Right kidney (tissue), 1 donor: ENCODE data around the gene KLHL12.
"Not testable (repeated sequence)": the region's sequence is repeated elsewhere in the genome, so short reads cannot be mapped to it uniquely, and the experiment has no call there.

Experiments
- DNase-seq: peaks from one replicate; pipeline ENCODE4 v3.0.0-alpha.2; 2016

Gene KLHL12

DNA sequence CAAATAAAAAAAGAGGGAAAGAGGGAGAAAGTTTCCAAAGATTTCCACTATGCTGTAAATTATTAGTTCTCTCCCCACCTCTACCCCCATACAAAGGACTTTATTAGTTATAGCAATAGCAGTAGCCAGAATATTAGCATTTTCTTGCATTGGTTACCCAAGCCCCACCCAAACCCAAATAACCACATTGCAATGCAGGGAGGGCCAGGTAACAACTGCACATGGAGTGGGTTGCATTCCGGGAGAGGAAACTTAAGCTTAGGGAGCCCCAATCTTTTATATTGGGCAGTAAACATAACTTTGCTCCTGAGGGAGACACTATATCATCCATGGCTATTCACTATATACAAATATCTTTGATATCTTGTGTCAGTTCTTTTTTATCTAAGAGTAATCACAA, 25.1 kb upstream of the KLHL12 start:
- DNase-seq, result no peak

DNA sequence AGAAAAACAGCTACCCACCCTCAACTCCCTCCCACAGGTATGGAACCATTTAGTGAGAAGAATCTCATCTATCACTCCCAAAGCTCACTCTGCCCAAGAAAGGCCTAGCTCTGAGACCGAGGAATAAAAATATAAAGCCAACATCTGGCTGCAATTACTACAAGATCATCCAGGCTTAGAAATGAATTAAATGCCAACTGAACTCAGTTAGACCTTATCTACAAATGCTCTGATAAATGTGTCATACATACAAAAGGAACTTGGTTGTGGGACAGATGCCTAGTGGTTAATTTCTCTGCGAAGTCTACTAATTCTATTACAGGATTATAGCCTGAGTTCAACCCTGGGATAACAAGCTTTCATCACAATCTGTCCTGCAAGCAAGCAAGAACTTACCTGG, 24.4 kb upstream of the KLHL12 start:
- no peak for DNase-seq

DNA sequence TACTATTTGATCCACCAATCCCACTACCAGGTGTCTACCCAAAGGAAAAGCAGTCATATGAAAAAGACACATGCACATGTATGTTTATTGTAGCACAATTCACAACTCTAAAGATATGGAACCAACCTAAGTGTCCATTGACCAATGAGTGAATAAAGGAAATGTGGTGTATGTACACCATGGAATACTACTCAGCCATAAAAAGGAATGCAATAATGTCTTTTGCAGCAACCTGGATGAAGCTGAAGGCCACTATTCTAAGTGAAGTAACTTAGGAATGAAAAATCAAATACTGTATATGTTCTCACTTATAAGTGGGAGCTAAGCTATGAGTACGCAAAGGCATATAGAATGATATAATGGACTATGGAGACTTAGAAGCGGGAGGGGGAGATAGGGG, 18.4 kb upstream of the KLHL12 start:
- no peak for DNase-seq

GRCh38 chr1:202944438-202944921, 17.4 kb upstream of the KLHL12 start:
- no peak for DNase-seq

DNA sequence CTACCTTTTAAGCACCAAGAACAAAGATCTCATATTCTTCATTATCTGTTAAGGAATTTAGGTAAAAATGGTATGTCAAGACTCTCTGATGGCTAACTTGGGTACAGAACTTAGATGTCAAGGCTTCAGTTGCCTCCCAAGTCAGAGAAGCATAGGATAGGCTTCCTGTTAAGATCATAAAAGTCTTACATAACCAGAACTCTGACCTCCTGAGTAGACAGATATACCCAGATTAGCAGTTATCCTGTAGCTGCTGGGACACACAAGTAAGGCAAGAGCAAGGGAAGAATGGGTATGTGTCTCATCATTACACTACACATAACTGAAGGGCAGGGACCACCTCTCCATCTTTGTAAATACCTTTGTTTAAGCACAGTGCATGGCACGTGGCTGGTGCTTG, 15.4 kb upstream of the KLHL12 start:
- DNase-seq, result no peak

DNA sequence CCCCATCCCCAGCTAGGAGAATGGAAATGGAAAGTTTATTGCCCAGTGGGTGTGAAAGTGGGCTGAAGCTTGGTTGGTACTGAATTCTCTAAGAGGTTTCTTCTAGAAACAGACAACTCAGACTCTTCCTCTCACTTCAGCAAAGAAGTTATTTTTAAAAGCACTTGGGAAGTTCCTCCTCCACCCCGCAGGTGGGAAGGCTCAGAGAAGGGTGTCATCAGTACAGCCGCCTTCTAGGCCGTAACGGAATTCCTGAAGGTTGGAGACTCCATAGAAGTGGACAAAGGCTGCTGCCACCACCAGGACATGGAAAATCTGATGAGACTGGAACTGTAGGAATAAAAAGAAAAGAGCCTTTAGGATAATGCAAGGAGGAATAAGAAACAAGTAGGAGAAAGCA, 14.3 kb upstream of the KLHL12 start:
- DNase-seq, result no peak

DNA sequence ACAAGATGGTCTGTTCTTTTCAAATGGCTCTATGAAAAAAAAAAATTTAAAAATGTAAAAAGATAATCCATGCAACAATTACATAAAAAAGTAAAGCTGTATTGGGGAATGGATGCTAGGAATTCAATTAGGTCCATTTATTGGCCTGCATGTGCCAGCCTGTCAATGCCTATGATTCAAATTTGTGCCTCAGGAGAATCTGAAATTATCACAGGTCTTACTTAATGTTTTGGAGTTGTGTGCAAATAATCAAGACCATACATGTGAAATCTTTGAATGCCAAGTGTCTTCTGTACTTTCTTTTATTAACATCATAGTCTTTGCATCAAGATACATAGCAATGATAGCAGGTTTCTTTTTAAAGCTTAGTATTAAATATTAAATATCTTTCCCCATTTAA, 13.5 kb upstream of the KLHL12 start:
- DNase-seq, result no peak

- no peak for DNase-seq
Measured at GRCh38 chr1:202938287-202938925, 11.4 kb upstream of the KLHL12 start.

GRCh38 chr1:202936409-202936808, 9.4 kb upstream of the KLHL12 start:
- not testable (repeated sequence) for DNase-seq

GRCh38 chr1:202935844-202936243, 8.8 kb upstream of the KLHL12 start:
- DNase-seq, result no peak

DNA sequence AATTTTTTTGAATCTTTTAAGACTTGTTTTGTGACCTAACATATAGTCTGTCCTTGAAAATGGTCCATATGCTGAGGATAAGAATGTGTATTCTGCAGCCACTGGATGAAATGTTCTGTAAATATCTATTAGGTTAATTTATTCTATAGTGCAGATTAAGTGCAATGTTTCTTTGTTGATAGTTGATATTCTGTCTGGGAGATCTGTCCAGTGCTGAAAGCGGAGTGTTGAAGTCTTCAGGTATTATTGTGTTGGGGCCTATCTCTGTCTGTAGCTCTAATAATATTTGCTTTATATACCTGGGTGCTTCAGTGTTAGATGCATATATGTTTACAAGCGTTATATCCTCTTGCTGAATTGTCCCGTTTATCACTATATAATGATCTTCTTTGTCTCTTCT, 7.7 kb upstream of the KLHL12 start:
- DNase-seq, result no peak

DNA sequence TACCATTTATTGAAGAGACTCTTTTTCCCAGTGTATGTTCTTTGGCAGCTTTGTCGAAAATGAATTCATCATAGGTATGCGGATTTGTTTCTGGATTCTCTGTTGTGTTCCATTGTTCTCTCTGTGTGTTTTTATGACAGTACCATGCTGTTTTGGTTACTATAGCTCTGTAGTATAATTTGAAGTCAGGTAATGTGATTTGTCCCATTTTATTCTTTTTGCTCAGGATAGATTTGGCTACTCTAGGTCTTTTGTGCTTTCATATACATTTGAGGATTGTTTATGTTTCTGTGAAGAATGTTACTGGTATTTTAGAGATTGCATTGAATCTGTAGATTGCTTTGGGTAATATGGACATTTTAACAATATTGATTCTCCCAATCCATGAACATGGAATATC, 5.4 kb upstream of the KLHL12 start:
- no peak for DNase-seq

GRCh38 chr1:202923533-202923932, 3.5 kb downstream of the KLHL12 start:
- DNase-seq, result no peak

DNA sequence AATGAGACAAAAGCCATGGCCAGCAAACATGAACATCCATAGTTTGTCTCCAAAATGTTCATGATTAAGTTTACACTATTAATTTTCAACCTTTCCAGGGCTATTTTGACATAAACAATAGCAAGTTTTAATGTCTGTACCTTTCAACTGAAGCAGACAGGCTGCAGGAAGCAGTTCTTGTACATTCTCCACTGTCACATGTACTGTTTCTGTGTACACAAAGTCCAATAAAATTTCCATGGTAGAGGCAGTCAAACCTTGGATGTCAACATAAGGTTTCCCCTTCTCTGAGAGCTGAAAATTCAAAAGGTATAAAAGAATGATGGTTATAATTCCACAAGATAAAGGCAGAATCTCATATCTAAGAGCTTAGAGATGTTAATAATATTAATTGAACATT, 7.4 kb downstream of the KLHL12 start:
- DNase-seq, result no peak

DNA sequence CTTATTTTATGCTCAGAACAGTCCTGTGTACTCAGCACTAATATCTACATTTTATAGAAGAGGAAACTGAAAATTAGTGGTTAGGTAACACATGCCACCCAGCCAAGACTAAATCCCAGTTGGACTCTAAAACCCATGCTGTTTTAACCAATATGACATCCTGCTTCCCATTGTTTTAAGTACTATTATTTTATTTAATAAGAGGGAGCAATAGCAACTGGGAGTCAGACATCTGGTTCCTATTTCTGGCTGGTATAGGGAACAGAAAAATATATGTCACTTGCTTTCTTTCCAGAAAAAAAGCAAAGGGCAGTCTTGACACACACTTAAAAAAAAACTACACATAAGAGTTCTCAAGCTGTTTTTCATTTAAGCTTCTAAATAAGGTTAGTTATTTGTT, 11.9 kb downstream of the KLHL12 start:
- DNase-seq, result no peak

- not testable (repeated sequence) for DNase-seq
Measured at GRCh38 chr1:202912476-202912875, 14.6 kb downstream of the KLHL12 start.

GRCh38 chr1:202909494-202909893, 17.5 kb downstream of the KLHL12 start:
- DNase-seq, result no peak

DNA sequence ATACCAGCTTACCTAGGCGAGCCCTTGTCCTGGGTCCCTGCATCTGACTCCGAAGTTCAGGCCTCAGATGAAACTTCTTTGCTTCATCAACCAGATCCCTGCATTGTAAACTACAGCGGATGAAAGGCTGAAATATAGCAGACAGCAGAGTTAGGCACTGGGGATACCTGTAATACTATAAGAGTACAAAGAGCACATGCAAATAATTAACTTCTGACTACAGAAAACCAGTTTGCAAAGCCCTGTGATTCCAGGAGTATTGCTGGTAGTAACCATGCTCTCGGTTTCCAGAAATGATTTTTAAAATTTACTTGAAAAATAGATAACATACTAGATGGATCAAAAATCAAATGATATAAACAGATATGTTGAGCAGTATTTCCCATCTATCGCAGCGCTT, 18.0 kb downstream of the KLHL12 start:
- DNase-seq, result no peak

GRCh38 chr1:202905331-202905730, 21.7 kb downstream of the KLHL12 start:
- DNase-seq, result no peak

DNA sequence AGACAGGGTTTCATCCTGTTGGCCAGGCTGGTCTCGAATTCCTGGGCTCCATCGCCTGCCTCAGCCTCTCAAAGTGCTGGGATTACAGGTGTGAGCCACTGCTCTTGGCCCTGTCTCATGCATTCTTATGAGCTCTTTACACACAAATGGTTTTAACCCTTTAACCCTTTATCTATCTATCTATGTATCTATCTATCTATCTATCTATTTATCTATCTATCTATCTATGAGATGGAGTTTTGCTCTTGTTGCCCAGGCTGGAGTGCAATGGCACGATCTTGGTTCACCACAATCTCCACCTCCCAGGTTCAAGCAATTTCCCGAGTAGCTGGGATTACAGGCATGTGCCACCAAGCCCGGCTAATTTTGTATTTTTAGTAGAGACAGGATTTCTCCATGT, 23.2 kb downstream of the KLHL12 start:
- DNase-seq, result not testable (repeated sequence)

- no peak for DNase-seq
Measured at GRCh38 chr1:202901555-202901954, 25.5 kb downstream of the KLHL12 start.

DNA sequence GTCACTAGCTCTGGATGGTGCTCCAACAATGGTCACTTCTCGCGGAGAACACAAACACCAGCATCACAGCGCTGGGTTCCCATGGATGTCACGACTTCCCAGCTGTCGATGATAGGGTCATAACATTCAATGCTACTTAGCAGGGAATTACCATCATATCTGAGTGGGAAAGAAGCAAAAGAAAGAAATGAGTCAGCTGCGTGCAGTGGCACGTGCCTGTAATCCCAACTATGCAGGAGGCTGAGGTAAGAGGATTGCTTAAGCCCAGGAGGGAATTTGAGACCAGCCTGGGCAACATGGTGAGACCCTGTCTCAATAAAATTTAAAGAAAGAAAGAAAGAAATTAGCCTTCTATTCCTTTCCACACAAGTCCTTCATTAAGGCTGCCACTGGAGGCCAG, 34.5 kb downstream of the KLHL12 start:
- DNase-seq, result no peak

DNA sequence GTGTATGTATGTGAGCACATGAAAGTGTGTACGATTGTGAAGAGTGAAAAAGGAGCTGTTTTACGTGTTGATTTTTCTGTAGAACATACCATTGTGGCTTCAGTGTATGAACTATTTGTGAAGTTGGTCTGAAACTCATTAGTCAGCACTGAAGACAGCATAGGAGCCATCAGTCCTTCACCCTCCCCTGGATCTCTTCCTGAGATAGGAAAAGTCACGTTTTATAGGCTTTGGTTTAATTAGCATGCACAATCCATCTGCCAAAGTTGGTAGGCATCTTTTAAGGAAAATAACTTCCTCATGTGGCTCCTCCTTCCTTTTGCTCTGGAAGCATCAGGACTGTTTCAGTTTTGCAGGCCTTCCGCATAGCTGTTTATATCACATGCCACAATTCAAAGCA, 36.6 kb downstream of the KLHL12 start:
- DNase-seq, result no peak

DNA sequence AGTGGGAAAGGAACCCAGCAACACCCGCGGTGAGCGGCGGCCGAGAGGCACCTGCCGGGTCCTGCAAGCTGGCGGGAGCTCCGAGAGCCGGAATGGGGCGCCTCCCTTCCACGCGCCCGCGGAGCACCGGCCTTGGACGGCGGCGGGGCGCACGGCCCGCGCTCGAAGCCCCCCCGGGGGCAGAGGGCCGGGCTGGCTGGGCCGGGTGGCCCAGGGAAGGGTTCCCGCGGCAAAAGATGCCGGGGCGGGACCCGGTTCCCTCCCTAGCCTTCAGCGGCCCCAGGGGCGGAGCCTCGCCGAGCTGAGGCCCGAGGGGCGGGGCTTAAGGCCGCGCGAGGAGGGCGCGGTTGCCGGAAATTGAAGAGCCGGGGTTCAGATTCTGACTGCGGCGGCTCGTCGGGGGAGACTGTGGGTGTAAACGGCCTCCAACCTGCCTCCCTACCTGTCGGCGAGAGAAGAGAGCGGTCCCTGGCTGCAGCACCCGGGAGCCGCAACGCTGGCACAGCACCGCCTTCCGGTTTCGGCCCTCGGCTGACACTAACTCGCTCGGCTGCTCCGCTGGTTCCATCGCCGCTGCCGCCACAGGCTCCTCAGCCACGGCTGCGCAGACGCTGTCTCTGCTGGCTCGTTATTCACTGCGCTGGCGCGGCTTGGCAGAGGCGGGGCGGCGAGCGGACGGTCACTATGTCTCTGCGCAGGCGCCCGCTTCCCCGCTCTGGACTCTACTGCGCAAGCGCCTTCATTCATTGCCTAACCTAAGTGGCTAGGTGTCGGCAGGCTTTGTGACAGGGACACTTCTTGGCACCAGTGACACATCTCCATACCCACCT, 38.3 kb downstream of the KLHL12 start, which contains the start of gene RABIF:
RABIF (minus strand) TSS at position 619 of the 830 bp plus-strand sequence; CDS start at position 568, 51 bp downstream.
- peak; percentile 100 for DNase-seq
